Mucosa of gallbladder (tissue), 1 donor: ENCODE measurements around the gene RALBP1. TPM values are rescaled to one million over a fixed set of nuclear protein-coding genes. Genes with fewer than 3 reads are reported as not detected.
A peak's percentile ranks its signal among the peaks of the same experiment; 100 is the strongest.

Experiments
- DNase-seq: peaks from one replicate; pipeline ENCODE4 v3.0.0-alpha.2; 2020; ENCODE audit warnings: low spot score
- total RNA-seq: library from RNA; stranded (reverse); gene quantifications from one replicate; pipeline ENCODE4 v1.2.1, GENCODE V29; 2021
- donor health status: DM: no; HTN: no; CAD: no.

Gene RALBP1
- total RNA-seq, 1 donor from 2014 or later = 53.1 TPM

- no peak for DNase-seq
These were observed 72.5 kb downstream of the RALBP1 start for GRCh38 chr18:9547782-9548181.

DNA sequence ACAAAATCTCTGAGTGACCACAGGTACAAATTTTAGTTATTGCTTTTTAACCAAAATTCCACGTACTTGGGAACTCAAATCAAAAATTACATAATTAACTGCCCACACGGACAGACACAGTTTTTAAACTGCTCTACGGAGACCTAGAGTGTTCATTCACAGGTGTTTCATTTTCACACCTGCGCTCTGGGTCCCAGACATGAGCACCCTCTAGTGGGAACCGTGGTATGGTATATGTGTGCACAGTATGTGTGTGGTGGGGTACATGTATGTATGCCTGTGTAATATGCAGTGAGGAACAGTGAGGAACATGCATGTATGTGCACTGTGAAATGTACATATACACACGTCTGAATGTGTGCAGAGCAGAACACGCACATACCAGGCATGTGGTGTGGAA is 74.1 kb downstream of the RALBP1 start:
- DNase-seq = no peak

GRCh38 chr18:9550429-9550828 is 75.1 kb downstream of the RALBP1 start:
- DNase-seq = no peak

- DNase-seq = no peak
These were observed 76.9 kb downstream of the RALBP1 start for GRCh38 chr18:9552191-9552590.

GRCh38 chr18:9552616-9553015 is 77.3 kb downstream of the RALBP1 start:
- no peak for DNase-seq

DNA sequence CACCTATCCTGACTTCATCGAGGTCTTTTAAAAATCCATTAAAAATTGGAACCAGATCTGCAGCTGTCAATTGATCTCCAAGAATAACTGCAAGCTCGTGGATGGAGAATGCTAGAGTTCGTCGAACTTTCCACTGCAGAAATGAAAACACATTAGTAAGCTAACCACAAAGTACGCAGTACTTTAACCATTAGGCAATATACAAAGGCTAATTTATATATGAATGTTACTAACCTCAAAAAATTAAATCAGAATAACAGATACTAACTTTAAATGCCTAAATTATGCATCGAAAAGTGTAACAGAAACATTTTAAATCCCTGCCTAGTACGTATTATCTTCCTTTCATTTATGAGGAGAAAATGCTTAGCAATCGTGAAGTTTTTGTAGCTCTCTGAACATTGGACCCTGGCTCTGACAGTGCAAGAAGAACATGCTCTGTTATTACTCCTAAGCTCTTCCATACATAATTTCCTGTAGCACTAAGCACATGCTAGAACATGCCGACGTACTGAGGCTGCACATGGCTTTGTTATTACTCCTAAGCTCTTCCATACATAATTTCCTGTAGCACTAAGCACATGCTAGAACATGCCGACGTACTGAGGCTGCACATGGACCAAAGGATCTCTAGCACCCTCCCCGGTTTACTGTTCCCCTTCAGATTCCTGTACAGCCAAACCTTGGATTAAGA is 82.1 kb downstream of the RALBP1 start:
- DNase-seq = no peak

DNA sequence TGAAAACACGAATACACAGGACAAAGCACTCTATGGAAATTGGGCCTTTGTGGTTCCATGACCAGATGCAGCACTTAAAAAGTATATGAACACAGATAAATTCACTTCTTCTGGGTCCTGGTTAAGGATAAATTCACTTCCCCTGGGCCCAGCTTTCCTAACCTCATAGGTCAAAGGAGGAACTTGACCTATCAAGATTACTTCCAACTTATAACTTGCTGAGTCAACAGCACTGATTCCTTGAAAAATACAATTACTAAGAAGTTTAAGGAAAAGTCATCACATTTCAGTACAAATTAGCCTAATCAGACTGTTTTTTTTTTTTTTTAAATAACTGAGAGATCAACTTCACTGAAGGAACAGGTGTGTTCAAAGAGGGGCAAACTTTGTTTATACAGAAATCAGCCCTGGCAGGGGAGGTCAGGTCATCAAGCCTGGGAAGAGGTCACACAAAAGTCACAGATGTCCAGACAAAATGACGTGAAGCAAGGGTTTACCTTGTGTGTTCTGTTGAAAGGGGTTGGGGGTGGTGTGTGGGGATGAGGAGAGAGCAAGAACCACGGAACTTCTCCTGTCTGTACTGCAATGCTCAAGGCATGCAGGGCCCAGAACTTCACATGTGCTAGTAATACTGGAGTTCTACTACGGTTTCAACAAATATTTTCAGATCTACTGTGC is 83.2 kb downstream of the RALBP1 start:
- no peak for DNase-seq

DNA sequence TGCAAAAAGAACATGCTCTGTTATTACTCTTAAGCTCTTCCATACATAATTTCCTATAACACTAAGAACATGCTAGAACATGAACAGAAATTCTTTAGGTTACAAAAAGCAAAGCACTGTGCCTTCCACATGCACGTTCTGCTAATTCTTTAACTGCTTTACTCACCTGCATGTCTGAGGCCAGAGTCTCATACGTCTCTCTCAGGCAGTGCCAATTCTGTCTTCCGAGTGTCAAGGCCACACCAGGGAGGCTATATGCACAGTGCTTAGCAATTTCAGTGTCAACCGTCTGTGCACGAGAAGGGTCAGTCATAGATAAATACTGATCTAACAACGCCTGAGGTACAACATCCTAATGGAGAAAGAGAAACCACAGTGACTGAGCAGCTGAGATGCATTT is 83.9 kb downstream of the RALBP1 start:
- no peak for DNase-seq

GRCh38 chr18:9561759-9562158 is 86.4 kb downstream of the RALBP1 start:
- DNase-seq = no peak

DNA sequence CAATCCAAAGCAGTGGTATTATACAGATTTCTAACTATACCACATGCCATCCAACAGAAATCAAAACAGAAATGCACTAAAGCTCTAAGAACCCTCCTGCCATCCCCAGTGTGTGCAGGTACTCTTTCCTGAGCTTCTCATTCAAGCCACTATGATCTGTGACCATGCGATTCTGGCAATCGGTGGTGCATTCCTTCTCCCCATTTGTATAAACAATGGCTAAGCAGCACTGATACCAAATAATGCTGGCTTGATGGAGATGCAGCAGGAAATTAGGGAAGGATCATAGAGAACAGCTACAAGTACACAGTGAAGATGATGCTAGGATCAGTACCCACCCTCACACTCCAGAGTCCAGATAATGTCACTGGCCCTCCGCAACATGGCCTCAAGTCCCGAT is 87.3 kb downstream of the RALBP1 start:
- DNase-seq = no peak

DNA sequence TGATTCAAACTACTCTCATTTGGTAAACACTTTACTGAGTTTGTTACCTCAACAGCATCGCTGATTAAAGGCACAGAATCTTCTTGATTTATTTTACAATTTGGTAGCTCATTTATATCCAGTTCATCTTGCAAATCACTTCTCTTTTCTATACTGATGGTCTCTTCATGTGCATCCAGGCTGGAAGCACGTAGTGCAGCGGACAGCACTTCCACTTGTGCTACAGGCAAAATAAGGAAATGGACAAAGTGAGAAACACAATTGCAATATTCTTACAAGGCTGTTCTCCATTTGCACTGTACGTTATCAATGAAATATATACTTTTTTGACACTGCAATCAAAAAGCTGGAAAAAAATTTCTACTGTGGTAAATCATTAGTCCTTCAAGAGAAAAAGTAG is 88.0 kb downstream of the RALBP1 start:
- no peak for DNase-seq

DNA sequence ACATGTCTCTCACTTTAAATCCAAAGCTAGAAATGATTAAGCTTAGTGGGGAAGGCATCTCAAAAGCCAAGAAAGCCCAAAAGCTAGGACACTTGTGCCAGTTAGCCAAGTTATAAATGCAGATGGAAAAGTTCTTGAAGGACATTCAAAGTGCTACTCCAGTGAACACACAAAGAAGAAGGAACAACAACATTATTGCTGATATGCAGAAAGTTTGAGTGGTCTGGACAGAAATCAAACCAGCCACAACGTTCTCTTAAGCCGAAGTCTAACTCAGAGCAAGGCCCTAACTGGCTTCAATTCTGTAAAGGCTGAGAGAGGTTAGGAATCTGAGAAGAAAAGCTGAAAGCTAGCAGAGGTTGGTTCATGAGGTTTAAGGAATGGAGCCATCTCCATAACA is 90.1 kb downstream of the RALBP1 start:
- DNase-seq = no peak

DNA sequence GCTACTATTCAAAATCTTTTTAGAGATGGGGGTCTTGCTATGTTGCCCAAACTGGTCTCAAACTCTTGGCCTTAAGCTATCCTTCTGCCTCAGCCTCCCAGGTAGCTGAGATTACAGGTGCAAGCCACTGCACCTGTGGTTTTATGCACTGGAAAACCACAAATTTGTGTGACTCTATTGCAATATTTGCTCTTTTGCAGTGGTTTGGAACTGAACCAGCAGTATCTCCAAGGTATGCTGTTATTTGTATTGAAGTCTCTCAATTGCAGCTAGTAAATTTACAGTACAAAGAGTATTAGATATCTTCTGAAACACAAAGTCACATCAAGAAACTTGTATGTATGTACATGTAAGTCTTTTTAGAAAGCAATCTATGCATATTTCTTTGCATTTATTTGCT is 92.9 kb downstream of the RALBP1 start:
- DNase-seq = no peak

- no peak for DNase-seq
These were observed 93.9 kb downstream of the RALBP1 start for GRCh38 chr18:9569178-9569577.

DNA sequence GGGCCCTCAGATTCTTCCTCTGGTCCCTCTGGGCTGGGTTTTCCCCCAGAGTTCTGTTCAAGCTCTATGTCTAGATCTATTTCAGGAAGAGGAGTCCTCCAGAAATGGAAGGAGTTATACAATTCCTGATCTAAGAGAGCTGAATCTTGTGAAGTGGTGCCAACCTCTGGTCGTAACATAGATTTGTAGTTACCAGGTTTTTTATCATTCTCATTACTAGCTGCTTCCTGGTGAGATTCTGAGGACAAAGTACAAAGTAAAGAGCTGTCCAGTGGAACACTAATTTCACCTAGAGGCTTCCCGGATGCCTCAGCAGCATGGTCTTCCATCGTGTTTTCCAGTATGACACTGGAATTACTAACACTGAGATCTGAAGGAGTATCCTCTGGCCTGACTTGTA is 94.9 kb downstream of the RALBP1 start:
- no peak for DNase-seq

- DNase-seq = no peak
These were observed 96.2 kb downstream of the RALBP1 start for GRCh38 chr18:9571546-9571945.

GRCh38 chr18:9574473-9575115 is 99.3 kb downstream of the RALBP1 start:
- DNase-seq = no peak

GRCh38 chr18:9575558-9575957 is 100.2 kb downstream of the RALBP1 start:
- DNase-seq = peak; percentile 89

- DNase-seq = no peak
These were observed 102.0 kb downstream of the RALBP1 start for GRCh38 chr18:9577361-9577760.

- DNase-seq = no peak
These were observed 103.0 kb downstream of the RALBP1 start for GRCh38 chr18:9578306-9578705.

- DNase-seq = no peak
These were observed 106.4 kb downstream of the RALBP1 start for GRCh38 chr18:9581667-9582066.

- DNase-seq = no peak
These were observed 111.5 kb downstream of the RALBP1 start for GRCh38 chr18:9586814-9587213.
